B cell (primary cell): Measurements from ENCODE around the gene SOX6. TPM values are rescaled to one million over a fixed set of nuclear protein-coding genes. Genes with fewer than 3 reads are reported as not detected.

ENCODE experiments used
- ATAC-seq: fragments of 200-7000 bp; cut with Tn5 transposase; one replicate; pipeline ENCODE4 v1.10.0; 2021; ENCODE audit warnings: low read depth, mild to moderate bottlenecking, moderate number of reproducible peaks, moderate library complexity
- CTCF ChIA-PET: fragments of 350-600 bp; sonication (Branson Sonifier 250); formaldehyde crosslinking; loops from one replicate; lab custom pipeline; 2021; ENCODE audit warnings: antibody characterized with exemption, inconsistent platforms; lab: Charles Lee
- POLR2A ChIA-PET: fragments of 350-600 bp; sonication (Branson Sonifier 250); formaldehyde crosslinking; loops from one replicate; lab custom pipeline; 2021; ENCODE audit warnings: antibody characterized with exemption; lab: Charles Lee
- DNase-seq: peaks from one replicate; pipeline ENCODE4 v3.0.0; 2013
- H2AFZ ChIP-seq: 2 replicates; pipeline ENCODE4 v1.6.1; 2012; ENCODE audit warnings: mild to moderate bottlenecking, low read depth, low read length; ENCODE audit not compliant: insufficient read depth, poor library complexity, severe bottlenecking
- H3K27ac ChIP-seq, 2 donors: 1 replicate in 1 of 2; 2 replicates in 1 of 2; pipeline ENCODE4 v1.5.1; 2012 to 2013; ENCODE audit warnings: low read length in 2 of 2, mild to moderate bottlenecking in 2 of 2, moderate library complexity in 1 of 2
- H3K27me3 ChIP-seq, 4 experiments: fragments of 200-600 bp in 1 of 4; sonication (generic) in 1 of 4; replicated peaks in 1 of 4; 1 replicate in 2 of 4; 2 replicates in 2 of 4; pipeline versions ENCODE4 v1.6.1 to v1.7.0; 2013 to 2016; ENCODE audit warnings: low read length in 3 of 4, mild to moderate bottlenecking in 2 of 4, mixed read lengths in 1 of 4, moderate library complexity in 1 of 4; ENCODE audit not compliant: insufficient read depth in 4 of 4, control insufficient read depth in 3 of 4; ENCODE audit errors: control extremely low read depth in 1 of 4
- H3K36me3 ChIP-seq, 2 experiments: replicated peaks in 1 of 2; 1 replicate in 1 of 2; 2 replicates in 1 of 2; pipeline versions ENCODE4 v1.6.1 to v1.7.1; 2013; ENCODE audit warnings: low read length in 1 of 2; ENCODE audit not compliant: insufficient read depth in 2 of 2, control insufficient read depth in 1 of 2; ENCODE audit errors: control extremely low read depth in 1 of 2, extremely low read depth in 1 of 2
- H3K4me1 ChIP-seq, 2 donors: fragments of 200-600 bp in 1 of 2; sonication (generic) in 1 of 2; 1 replicate in 1 of 2; 2 replicates in 1 of 2; pipeline versions ENCODE4 v1.5.1 to v1.6.1; 2013 to 2017; ENCODE audit warnings: low read length in 2 of 2; ENCODE audit not compliant: control insufficient read depth in 2 of 2, insufficient read depth in 2 of 2
- H3K4me2 ChIP-seq: replicated peaks from 2 replicates; pipeline ENCODE3; 2012; ENCODE audit warnings: mild to moderate bottlenecking, low read depth, low read length; ENCODE audit not compliant: poor library complexity, severe bottlenecking
- H3K4me3 ChIP-seq, 5 experiments: fragments of 200-600 bp in 1 of 5; sonication (generic) in 1 of 5; 1 replicate in 3 of 5; 2 replicates in 2 of 5; pipeline versions ENCODE4 v1.5.1 to v1.7.0; 2011 to 2016; ENCODE audit warnings: low read length in 4 of 5, mild to moderate bottlenecking in 4 of 5, low read depth in 2 of 5, control low read depth in 1 of 5, moderate library complexity in 1 of 5; ENCODE audit not compliant: insufficient read depth in 1 of 5; ENCODE audit errors: control extremely low read depth in 1 of 5, extremely low read depth in 1 of 5
- H3K79me2 ChIP-seq: fragments of 200-600 bp; sonication (generic); one replicate; pipeline ENCODE4 v1.6.0; 2016; ENCODE audit warnings: low read length; ENCODE audit not compliant: control insufficient read depth, insufficient read depth
- H3K9ac ChIP-seq: fragments of 200-600 bp; sonication (generic); 2 replicates; pipeline ENCODE4 v1.6.1; 2017; ENCODE audit warnings: mild to moderate bottlenecking, low read length, moderate library complexity
- H3K9me3 ChIP-seq, 3 donors: one replicate each; pipeline versions ENCODE4 v1.6.1 to v1.7.1; 2013; ENCODE audit warnings: low read length in 2 of 3; ENCODE audit not compliant: control insufficient read depth in 2 of 3, insufficient read depth in 1 of 3; ENCODE audit errors: control extremely low read depth in 1 of 3
- H4K20me1 ChIP-seq: 2 replicates; pipeline ENCODE4 v1.6.0; 2012; ENCODE audit warnings: mild to moderate bottlenecking, low read length; ENCODE audit not compliant: insufficient read depth, control insufficient read depth, poor library complexity, severe bottlenecking
- H3K27ac Mint-ChIP-seq: one replicate; pipeline ENCODE4 v1.8.0; 2021; ENCODE audit warnings: mixed read lengths
- H3K27me3 Mint-ChIP-seq: one replicate; pipeline ENCODE4 v1.8.0; 2021; ENCODE audit warnings: mixed read lengths
- H3K4me1 Mint-ChIP-seq: one replicate; pipeline ENCODE4 v1.8.0; 2021; ENCODE audit warnings: mixed read lengths
- H3K4me3 Mint-ChIP-seq: one replicate; pipeline ENCODE4 v1.8.0; 2021; ENCODE audit warnings: mixed read lengths
- H3K9me3 Mint-ChIP-seq: one replicate; pipeline ENCODE4 v1.8.0; 2022; ENCODE audit warnings: mixed read lengths; ENCODE audit not compliant: insufficient read depth
- EZH2 ChIP-seq: IDR thresholded peaks from 2 replicates; pipeline ENCODE4 v1.6.1; 2012; ENCODE audit warnings: borderline replicate concordance, low read depth, mild to moderate bottlenecking, moderate library complexity, low read length; ENCODE audit not compliant: insufficient read depth, poor library complexity, severe bottlenecking
- WGBS: methylation state at CpG from one replicate; pipeline ENCODE4 v1.1.5; 2013; ENCODE audit warnings: missing lambda C conversion rate; ENCODE audit not compliant: insufficient coverage; 5-methylcytosine and 5-hydroxymethylcytosine counted together
- intact Hi-C: fragments of 100-400 bp; cut with micrococcal nuclease; formaldehyde crosslinking; loops from one replicate; pipeline ENCODE4 v1.10.0; 2022
- polyA plus RNA-seq: library from polyadenylated mRNA; depleted of rRNA; stranded (reverse); fragments of >200 nt; gene quantifications from 2 replicates; pipeline ENCODE4 v1.2.3, GENCODE V29; 2012
- total RNA-seq, 2 donors: library from RNA; stranded (reverse); fragments of 120-200 nt in 1 of 2; gene quantifications; 1 replicate in 1 of 2; 2 replicates in 1 of 2; pipeline versions ENCODE4 v1.2.3 to v1.2.4, GENCODE V29; 2013 to 2022
- TF ChIP-seq, protein P1 (sequence below): fragments of 200-600 bp; IDR thresholded peaks from one replicate; pipeline ENCODE4 v1.8.0; 2022; ENCODE audit warnings: antibody characterized with exemption, mild to moderate bottlenecking

Gene SOX6
- total and polyA plus RNA-seq, 2 donors (not counting 1 experiment from before 2014, with no cell fraction given) = not detected

DNA sequence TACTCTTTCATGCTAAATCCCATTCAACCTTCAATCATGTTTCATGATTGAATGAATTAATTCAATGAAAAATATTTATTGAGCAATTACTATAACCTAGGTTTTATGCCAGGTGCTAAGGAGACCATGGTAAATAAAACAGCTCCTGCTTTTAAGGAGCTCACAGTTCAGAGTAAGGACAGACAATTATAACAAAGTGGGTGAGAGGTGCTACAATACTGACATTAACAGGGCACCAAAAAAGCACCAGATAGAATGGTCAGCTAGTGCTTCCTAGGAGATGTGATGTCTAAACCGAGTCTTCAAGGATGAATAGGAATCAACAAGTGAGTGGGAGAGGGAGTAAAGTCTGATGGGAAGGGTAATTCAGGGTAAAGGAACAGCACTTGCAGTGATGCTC, 366.7 kb downstream of the SOX6 start:
- H3K9ac ChIP-seq = no peak overlapping the region
- no peaks in the 10 kb centered on the region for H3K27me3 Mint-ChIP-seq
- no peak overlapping the region for H3K4me2 ChIP-seq
- H3K79me2 ChIP-seq = no peaks in the 10 kb centered on the region
- H3K4me3 Mint-ChIP-seq = no peak overlapping the region
- no peaks in the 10 kb centered on the region for H4K20me1 ChIP-seq
- no peaks in the 10 kb centered on the region for H3K36me3 ChIP-seq
- peaks cover 0 to 2% (median 0%) of the 10 kb centered on the region in 3 donors for H3K9me3 ChIP-seq
- TF ChIP-seq EZH2 = no peak
- TF ChIP-seq, protein P1, sequence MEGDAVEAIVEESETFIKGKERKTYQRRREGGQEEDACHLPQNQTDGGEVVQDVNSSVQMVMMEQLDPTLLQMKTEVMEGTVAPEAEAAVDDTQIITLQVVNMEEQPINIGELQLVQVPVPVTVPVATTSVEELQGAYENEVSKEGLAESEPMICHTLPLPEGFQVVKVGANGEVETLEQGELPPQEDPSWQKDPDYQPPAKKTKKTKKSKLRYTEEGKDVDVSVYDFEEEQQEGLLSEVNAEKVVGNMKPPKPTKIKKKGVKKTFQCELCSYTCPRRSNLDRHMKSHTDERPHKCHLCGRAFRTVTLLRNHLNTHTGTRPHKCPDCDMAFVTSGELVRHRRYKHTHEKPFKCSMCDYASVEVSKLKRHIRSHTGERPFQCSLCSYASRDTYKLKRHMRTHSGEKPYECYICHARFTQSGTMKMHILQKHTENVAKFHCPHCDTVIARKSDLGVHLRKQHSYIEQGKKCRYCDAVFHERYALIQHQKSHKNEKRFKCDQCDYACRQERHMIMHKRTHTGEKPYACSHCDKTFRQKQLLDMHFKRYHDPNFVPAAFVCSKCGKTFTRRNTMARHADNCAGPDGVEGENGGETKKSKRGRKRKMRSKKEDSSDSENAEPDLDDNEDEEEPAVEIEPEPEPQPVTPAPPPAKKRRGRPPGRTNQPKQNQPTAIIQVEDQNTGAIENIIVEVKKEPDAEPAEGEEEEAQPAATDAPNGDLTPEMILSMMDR = no peak
- no peak overlapping the region for H2AFZ ChIP-seq
- ChIA-PET POLR2A (no interaction called here), CTCF (no interaction called here)
- no peaks in the 10 kb centered on the region for H3K4me1 ChIP-seq
- no peak overlapping the region for H3K27ac Mint-ChIP-seq
- DNase-seq (no peak), ATAC-seq (no peak)
- no peaks in the 10 kb centered on the region for H3K9me3 Mint-ChIP-seq
- intact Hi-C loops = no loop called here
- H3K4me1 Mint-ChIP-seq = no peaks in the 10 kb centered on the region
- H3K27ac ChIP-seq = no peak overlapping the region
- 71% methylated on average over 1 of the region's 1 CpG for WGBS
- no peak overlapping the region for H3K4me3 ChIP-seq
- H3K27me3 ChIP-seq = no peaks in the 10 kb centered on the region

DNA sequence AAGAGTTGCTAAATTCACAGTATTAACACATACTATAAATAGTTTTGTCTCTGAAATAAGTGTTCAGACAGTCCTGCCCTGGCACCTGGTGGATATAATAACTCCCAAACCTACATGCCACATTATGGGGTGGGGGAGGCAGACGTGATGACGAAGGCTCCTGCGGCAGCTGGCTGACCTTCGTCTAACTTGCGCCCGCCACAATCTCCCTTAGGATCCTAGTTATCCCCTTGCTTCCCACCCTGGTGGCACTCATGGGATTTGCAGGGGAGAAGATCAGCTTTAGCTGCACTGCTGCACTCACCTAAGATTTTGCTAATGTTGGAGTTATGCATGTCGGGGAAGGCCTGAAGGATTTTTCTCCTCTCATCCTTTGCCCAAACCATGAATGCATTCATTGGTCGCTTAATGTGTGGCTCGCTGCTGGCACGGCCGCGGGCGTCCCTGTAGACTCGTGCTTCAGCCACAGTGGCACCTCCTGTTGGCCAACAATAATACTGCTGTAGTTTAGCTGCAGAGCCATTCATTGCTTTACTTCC, 367.6 kb downstream of the SOX6 start:
- no peaks in the 10 kb centered on the region for H3K27me3 Mint-ChIP-seq

More for the DNA sequence above, 367.6 kb downstream of the SOX6 start:
- no peaks in the 10 kb centered on the region for H3K36me3 ChIP-seq
- no peaks in the 10 kb centered on the region for H3K79me2 ChIP-seq
- no peak overlapping the region for H3K4me2 ChIP-seq
- no peak overlapping the region for H3K9ac ChIP-seq
- intact Hi-C loops = no loop called here
- H3K27ac Mint-ChIP-seq = no peak overlapping the region
- no peaks in the 10 kb centered on the region for H4K20me1 ChIP-seq
- ATAC-seq = no peak
- H3K4me1 Mint-ChIP-seq = no peaks in the 10 kb centered on the region
- peaks cover 0 to 2% (median 0%) of the 10 kb centered on the region in 3 donors for H3K9me3 ChIP-seq
- H3K27me3 ChIP-seq = no peaks in the 10 kb centered on the region
- 84% methylated on average over 7 of the region's 14 CpGs for WGBS
- no peak overlapping the region for H3K27ac ChIP-seq
- CTCF ChIA-PET = no interaction called here
- TF ChIP-seq, protein P1 = no peak
- TF ChIP-seq EZH2 = no peak
- H3K4me3 ChIP-seq = no peak overlapping the region
- no peaks in the 10 kb centered on the region for H3K9me3 Mint-ChIP-seq
- H3K4me3 Mint-ChIP-seq = no peak overlapping the region
- no peak for DNase-seq
- no peak overlapping the region for H2AFZ ChIP-seq
- POLR2A ChIA-PET = no interaction called here
- H3K4me1 ChIP-seq = no peaks in the 10 kb centered on the region
